GM19351 (cell line): ENCODE measurements around the gene DUOX2.
"Not testable (repeated sequence)": the region's sequence is repeated elsewhere in the genome, so short reads cannot be mapped to it uniquely, and the experiment has no call there.

Experiments
- ATAC-seq: cut with Tn5 transposase; IDR thresholded peaks from one replicate; pipeline ENCODE4 v1.9.1; 2021; ENCODE audit warnings: mild to moderate bottlenecking, moderate library complexity; ENCODE audit not compliant: unreplicated experiment

DUOX2 gene

GRCh38 chr15:45077391-45077790 is 36.6 kb downstream of the DUOX2 start:
- not testable (repeated sequence) for ATAC-seq

GRCh38 chr15:45075440-45076320 is 38.3 kb downstream of the DUOX2 start:
- ATAC-seq: not testable (repeated sequence)

GRCh38 chr15:45073602-45074001 is 40.4 kb downstream of the DUOX2 start:
- ATAC-seq: not testable (repeated sequence)

- ATAC-seq: not testable (repeated sequence)
Measured at GRCh38 chr15:45069942-45070360, 44.0 kb downstream of the DUOX2 start.

- ATAC-seq: no peak
Measured at GRCh38 chr15:45064386-45064785, 49.6 kb downstream of the DUOX2 start.

GRCh38 chr15:45062301-45062700 is 51.7 kb downstream of the DUOX2 start:
- ATAC-seq: not testable (repeated sequence)

- ATAC-seq: not testable (repeated sequence)
Measured at GRCh38 chr15:45058690-45059675, 55.0 kb downstream of the DUOX2 start.

- ATAC-seq: not testable (repeated sequence)
Measured at GRCh38 chr15:45052676-45053075, 61.3 kb downstream of the DUOX2 start.

GRCh38 chr15:45050587-45050986 is 63.4 kb downstream of the DUOX2 start:
- ATAC-seq: no peak

GRCh38 chr15:45048794-45049631 is 65.0 kb downstream of the DUOX2 start:
- ATAC-seq: peak; percentile 80

GRCh38 chr15:45048449-45048793 is 65.6 kb downstream of the DUOX2 start:
- ATAC-seq: not testable (repeated sequence)

- ATAC-seq: not testable (repeated sequence)
Measured at GRCh38 chr15:45044270-45044669, 69.7 kb downstream of the DUOX2 start.

- ATAC-seq: not testable (repeated sequence)
Measured at GRCh38 chr15:45042859-45043258, 71.1 kb downstream of the DUOX2 start.
